ENCODE results near the gene RPS24.

DNA sequence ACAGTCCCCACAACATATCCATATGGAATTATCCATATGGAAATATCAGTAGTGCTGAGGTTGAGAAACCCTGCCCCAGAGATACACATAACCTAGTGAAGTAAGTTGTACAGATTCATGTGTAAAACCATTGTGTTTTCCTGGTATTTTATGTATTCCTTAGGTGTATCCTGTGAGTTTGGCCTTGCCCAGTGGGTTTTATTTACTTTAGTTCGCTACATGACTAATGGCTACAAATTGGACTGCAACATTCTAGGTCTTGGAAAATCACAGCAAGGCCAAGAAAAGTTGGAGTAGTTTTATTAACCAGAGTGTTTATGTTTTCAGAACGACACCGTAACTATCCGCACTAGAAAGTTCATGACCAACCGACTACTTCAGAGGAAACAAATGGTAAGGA is 1.4 kb downstream of the RPS24 start:
- TF ChIP-seq POLR2A (IDR thresholded peaks at IDR 0.05; ENCODE audit: low read depth), result no peak
- no peak for TF ChIP-seq POLR2AphosphoS5 (IDR thresholded peaks at IDR 0.05)
